Measurements from ENCODE around the gene SLC2A9.

The SLC2A9 gene

GRCh38 chr4:9880406-9881197 lies 140.7 kb downstream of the SLC2A9 start:
- no peak for DNase-seq

GRCh38 chr4:9877123-9877522 lies 144.2 kb downstream of the SLC2A9 start:
- DNase-seq, result no peak

- DNase-seq, result no peak
Observed at GRCh38 chr4:9875516-9875915, 145.8 kb downstream of the SLC2A9 start.

GRCh38 chr4:9874385-9874784 lies 146.9 kb downstream of the SLC2A9 start:
- DNase-seq, result no peak

GRCh38 chr4:9870165-9870790 lies 151.0 kb downstream of the SLC2A9 start:
- no peak for DNase-seq

GRCh38 chr4:9867751-9868425 lies 153.4 kb downstream of the SLC2A9 start:
- no peak for DNase-seq

GRCh38 chr4:9866931-9867330 lies 154.4 kb downstream of the SLC2A9 start:
- DNase-seq, result no peak

GRCh38 chr4:9861561-9861960 lies 159.7 kb downstream of the SLC2A9 start:
- DNase-seq, result no peak

- DNase-seq, result no peak
Observed at GRCh38 chr4:9859810-9860209, 161.5 kb downstream of the SLC2A9 start.

- DNase-seq, result no peak
Observed at GRCh38 chr4:9849538-9849920, 171.8 kb downstream of the SLC2A9 start.

GRCh38 chr4:9847968-9848748 lies 173.1 kb downstream of the SLC2A9 start:
- no peak for DNase-seq

GRCh38 chr4:9845791-9846493 lies 175.4 kb downstream of the SLC2A9 start:
- DNase-seq, result no peak

GRCh38 chr4:9841072-9841471 lies 180.2 kb downstream of the SLC2A9 start:
- DNase-seq, result no peak

- DNase-seq, result no peak
Observed at GRCh38 chr4:9835430-9835829, 185.9 kb downstream of the SLC2A9 start.

- no peak for DNase-seq
Observed at GRCh38 chr4:9833421-9833820, 187.9 kb downstream of the SLC2A9 start.

- no peak for DNase-seq
Observed at GRCh38 chr4:9832640-9833039, 188.7 kb downstream of the SLC2A9 start.

- DNase-seq, result no peak
Observed at GRCh38 chr4:9826551-9826950, 194.7 kb downstream of the SLC2A9 start.

GRCh38 chr4:9825049-9825448 lies 196.2 kb downstream of the SLC2A9 start:
- no peak for DNase-seq

- DNase-seq, result no peak
Observed at GRCh38 chr4:9820343-9820742, 201.0 kb downstream of the SLC2A9 start.

- no peak for DNase-seq
Observed at GRCh38 chr4:9816285-9816684, 205.0 kb downstream of the SLC2A9 start.

GRCh38 chr4:9812501-9813340 lies 208.6 kb downstream of the SLC2A9 start:
- no peak for DNase-seq

GRCh38 chr4:9811806-9812205 lies 209.5 kb downstream of the SLC2A9 start:
- DNase-seq, result no peak

All from GOT3 (cell line).